GM18909 (cell line): ENCODE results near the gene SF3A1.
A peak's percentile ranks its signal among the peaks of the same experiment; 100 is the strongest.
"Not testable (repeated sequence)": the region's sequence is repeated elsewhere in the genome, so short reads cannot be mapped to it uniquely, and the experiment has no call there.

ENCODE experiments used
- ATAC-seq: cut with Tn5 transposase; IDR thresholded peaks from one replicate; pipeline ENCODE4 v1.9.1; 2021; ENCODE audit warnings: mild to moderate bottlenecking; ENCODE audit not compliant: unreplicated experiment, poor library complexity

SF3A1 gene, protein sequence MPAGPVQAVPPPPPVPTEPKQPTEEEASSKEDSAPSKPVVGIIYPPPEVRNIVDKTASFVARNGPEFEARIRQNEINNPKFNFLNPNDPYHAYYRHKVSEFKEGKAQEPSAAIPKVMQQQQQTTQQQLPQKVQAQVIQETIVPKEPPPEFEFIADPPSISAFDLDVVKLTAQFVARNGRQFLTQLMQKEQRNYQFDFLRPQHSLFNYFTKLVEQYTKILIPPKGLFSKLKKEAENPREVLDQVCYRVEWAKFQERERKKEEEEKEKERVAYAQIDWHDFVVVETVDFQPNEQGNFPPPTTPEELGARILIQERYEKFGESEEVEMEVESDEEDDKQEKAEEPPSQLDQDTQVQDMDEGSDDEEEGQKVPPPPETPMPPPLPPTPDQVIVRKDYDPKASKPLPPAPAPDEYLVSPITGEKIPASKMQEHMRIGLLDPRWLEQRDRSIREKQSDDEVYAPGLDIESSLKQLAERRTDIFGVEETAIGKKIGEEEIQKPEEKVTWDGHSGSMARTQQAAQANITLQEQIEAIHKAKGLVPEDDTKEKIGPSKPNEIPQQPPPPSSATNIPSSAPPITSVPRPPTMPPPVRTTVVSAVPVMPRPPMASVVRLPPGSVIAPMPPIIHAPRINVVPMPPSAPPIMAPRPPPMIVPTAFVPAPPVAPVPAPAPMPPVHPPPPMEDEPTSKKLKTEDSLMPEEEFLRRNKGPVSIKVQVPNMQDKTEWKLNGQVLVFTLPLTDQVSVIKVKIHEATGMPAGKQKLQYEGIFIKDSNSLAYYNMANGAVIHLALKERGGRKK

DNA sequence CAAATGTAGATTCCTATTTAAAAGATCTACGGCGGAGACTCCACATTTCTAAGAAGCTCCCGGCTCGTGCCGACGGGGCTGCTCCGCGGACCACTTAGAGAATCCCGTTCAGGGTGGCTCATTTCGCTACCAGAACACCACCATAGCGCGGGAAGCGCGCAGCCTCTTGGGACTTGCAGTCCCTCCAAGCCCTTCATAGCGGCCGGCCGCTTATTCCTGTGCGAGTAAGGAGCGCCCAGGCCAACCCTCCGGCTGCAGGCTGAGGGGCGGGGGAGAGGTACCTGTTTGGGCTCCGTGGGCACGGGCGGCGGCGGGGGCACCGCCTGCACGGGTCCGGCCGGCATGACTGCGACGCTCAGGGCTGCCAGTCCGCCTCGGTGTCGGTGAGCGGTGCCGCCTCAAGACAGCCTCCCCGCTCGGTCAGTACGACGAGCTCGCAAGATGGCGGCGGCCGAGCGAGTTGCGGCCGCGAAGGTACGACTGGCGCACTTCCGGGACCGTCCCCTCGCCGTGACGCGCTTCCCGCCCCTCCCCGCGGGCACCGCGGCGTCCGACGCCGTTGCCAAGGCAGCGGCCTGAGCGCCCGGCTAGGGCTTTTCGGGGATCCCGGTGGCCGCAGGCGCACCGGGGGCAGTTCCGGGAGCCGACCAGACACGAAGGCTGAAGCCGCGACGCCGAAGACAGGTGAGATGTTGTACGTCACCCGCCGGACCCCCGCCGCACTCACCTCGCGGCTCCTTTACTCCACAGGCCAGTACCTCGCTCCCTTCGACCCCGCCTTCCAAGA, at the start of gene SF3A1, which contains the start of gene CCDC157:
SF3A1 (minus strand) TSS at position 446 of the 787 bp plus-strand sequence; CDS start at position 344, 102 bp downstream.
CCDC157 (plus strand) TSS at position 559 of the 787 bp plus-strand sequence. CDS start 8,994 bp downstream, outside the sequence.
- peak; percentile 89 for ATAC-seq

DNA sequence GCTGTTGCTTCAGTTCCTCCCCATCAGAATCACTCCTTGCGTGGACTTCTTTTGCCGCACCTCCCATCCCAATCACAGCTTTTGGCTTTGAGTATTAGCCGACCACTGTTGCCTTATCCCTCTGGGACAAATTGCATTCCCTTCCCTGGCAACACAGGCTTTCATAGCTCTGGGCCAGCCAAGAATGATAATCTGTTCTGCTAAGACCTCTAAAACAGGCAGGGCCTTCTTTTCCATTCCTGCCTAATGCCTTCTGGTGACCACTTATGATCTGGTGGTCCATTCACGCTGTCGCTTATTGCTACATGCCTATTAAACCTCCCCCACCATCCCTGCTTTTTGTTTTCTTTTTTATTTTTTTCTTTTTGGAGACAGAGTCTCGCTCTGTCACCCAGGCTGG, 49.7 kb upstream of the SF3A1 start:
- ATAC-seq: no peak

DNA sequence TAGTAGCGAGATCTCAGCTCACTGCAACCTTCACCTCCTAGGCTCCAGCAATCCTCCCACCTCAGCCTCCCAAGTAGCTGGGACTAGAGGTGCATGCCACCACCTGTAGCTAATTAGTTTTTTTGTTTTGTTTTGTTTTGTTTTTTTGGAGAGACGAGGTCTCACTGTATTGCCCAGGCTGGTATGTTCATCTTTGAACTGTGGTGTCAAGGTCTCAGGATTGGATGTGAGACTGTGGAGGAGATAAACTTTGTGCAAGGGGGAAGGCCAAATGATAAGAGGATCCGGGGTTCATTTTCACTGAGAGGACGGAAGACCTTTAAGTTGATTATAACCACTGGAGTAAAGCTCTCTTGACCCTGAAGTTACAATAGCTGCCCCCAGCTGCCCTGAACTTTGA, 49.0 kb upstream of the SF3A1 start:
- no peak for ATAC-seq

DNA sequence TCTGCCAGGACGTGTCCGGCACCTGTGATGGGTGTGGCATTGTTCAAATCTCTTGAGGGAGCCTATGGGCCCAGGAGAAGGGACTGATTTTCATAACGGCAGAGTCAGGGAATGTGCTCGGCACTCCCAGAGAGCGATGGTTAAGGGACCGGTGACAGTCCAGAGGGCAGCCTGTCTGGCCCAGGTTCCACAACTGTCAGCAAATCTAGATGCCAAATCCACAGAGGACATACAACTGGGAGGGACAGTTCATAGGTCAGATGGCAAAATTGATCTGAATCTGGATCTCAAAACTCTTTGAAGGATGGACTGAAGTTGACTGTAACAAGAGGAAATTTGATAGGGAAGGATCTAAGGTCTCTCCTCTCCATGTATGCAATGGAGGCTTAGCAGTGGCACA, 47.6 kb upstream of the SF3A1 start:
- ATAC-seq: no peak

DNA sequence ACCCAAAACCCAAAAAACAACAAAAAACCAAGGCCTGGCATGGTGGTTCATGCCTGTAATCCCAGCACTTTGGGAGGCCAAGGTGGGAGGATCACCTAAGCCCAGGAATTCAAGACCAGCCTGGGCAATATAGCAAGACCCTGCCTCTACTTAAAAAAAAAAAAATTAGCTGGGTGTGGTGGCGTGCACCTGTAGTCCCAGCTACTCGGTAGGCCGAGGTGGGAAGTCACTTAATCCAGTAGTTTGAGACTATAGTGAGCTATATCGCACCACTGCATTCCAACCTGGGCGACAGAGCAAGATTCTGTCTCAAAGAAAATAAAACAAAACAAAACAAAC, 46.0 kb upstream of the SF3A1 start:
- not testable (repeated sequence) for ATAC-seq

DNA sequence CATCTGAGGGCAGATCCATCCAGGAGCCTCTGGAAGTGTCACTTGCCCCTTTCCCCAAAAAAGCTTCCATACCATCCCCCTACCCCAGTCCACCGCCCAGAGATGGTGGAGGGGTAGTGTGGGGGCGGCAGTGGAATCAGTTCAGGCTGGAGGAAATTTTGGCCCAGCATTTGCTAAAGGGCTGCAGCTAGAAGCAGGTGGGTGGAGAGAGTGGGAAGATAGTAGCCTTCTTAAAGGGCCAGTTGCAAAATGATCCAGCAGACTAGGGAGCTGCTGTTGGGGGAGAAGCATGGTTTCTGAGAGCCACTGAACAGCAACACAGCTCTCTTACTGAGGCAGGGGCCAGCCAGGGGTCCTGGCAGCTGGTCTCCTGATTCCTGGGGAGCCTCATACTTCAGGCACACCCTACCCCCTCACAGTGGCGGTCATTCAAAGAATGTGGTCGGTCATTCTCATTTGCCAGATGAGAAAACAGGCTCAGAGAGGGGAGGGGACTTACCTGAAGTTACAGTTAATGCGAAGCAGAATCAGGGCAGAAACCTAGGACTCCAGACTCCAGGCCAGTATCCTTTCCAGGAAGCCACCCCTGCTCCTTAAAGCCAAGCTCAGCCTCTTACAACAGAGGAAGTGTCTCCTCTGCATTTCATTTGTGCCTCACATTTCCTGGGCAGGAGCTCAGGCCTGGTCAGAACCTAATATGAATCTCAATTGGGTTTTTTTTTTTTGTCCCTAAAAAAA, 45.5 kb upstream of the SF3A1 start:
- no peak for ATAC-seq

DNA sequence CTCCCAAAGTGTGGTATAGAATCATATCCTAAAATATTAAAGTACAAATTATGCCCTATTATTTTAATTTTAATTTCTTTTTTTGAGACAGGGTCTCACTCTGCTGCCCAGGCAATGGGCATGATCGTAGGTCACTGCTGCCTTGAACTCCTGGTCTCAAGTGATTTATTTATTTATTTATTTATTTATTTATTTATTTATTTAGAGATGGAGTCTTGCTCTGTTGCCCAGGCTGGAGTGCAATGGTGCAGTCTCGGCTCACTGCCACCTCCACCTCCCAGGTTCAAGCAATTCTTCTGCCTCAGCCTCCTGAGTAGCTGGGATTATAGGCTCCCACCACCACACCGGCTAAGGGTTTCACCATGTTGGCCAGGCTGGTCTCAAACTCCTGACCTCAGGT, 44.3 kb upstream of the SF3A1 start:
- not testable (repeated sequence) for ATAC-seq

DNA sequence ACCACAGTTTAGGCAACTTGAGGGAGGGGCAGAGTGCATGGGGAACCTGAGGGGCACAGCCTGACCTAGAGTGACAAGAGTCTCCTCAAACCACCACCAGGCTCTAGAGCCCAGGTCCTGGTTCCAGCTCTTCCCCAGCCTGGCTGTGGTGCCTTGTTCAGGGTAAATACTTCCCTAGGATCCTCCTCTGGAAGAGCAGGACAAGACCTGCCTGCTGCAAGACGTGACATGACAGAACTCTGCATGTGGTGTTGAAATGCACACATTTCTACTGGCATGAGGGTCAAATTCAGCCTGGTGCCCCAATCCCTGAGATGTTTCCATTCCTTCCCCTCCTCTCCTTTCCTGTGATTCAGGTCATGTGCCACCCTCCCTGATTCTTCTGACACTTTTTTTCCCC, 43.5 kb upstream of the SF3A1 start:
- ATAC-seq: no peak

DNA sequence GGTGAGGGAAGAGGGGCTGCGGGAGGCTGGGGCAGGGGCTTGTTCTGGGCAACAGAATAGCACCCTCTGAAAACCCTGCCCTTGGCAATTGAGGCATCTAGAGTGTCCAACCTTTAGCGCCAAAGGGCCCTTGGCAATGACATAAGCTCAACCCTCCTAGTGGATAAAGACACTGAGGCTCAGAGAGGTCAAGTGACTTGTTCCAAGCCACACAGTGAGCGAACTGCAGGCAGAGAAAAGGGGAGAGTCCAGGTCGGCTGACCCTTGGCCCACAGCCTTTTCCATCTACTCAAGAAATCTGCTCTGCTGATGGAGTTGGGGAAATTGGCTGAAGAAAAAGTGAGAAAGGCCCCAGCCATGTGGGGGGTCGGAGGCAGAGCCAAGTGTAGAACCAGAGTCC, 43.0 kb upstream of the SF3A1 start:
- no peak for ATAC-seq

DNA sequence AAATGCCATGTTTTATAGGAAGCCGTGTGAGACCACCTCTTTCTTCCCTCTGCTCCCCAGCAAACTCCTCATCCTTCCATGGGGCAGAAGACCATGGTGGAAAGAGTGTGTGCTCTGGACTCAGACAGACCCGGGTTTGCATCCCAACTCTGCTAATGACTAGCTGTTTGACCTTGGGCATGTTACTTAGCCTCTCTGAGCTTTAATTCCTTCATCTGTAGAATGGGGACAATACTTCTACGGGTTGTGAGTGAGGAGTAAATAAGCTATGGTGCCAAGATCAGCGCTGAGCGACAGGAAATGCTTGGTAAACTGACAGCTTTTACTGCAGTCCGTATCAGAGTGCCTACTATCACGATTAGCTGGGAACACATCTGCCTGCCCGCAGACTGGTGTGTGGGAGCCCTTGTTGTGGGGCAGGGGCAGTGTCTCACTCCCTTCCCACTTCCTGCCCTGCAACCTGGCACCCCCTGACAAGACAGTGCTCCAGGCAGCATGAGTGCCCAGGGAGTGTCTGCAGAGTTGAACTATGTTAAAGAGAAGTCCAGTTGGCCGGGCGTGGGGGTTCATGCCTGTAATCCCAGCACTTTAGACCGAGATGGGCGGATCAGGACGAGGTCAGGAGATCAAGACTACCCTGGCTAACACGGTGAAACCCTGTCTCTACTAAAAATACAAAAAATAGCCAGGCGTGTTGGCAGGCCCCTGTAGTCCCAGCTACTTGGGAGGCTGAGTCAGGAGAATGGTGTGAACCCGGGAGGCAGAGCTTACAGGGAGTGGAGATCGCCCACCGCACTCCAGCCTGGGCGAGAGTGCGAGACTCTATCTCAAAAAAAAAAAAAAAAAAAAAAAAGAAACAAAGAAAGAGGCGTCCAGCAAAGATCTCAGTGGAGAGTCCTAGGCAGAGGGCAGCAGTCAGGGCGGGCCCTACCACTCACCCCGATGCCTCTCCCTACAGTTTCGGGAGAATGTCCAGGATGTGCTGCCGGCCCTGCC, 42.3 kb upstream of the SF3A1 start:
- ATAC-seq: no peak

DNA sequence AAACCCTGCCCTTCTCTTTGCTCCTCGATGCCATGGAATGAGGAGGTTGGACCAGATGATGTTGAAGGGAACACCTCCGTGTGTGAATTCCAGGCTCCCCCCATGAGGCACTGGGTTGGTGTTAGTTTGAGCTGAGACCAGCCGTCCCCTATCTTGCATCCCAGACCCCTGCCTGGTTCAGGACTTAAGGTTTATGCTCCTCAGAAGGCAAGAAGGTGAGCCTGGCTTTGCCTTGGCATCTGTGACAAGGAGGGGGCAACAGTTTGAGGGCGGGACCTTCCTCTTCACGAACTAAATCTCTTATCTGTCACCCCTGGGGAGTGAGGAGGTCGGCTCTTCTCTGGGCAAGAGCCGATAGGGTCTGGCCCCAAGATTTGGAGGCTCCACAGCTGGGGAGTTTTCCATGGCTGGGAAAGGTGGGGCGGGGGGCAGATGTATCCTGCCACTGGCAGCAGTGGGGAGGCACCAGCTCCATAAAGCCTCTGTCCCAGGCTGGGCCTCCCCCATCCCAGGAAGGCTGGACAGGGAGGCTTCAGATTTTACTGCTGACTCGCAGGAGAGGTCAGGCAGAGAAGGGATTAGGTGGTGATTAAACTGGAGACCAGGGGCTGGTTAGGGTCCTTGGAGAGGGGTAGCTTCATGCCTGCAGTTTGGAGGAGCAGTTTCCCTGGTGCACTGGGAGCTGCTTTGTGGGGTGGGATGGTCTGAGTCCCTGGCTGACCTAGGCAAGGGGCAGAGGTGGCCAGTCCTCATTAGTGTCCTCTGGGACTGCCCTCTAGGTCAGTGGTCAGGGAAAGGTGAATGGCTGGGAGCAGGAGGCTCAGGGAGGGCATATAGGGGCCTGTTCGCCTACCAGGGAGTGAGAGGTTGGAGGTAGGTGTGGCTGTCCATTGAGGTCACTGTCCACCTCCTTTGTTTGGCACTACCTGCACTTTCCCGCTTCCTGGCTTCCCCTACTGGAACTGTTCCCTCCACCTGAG, 41.3 kb upstream of the SF3A1 start:
- ATAC-seq: no peak

DNA sequence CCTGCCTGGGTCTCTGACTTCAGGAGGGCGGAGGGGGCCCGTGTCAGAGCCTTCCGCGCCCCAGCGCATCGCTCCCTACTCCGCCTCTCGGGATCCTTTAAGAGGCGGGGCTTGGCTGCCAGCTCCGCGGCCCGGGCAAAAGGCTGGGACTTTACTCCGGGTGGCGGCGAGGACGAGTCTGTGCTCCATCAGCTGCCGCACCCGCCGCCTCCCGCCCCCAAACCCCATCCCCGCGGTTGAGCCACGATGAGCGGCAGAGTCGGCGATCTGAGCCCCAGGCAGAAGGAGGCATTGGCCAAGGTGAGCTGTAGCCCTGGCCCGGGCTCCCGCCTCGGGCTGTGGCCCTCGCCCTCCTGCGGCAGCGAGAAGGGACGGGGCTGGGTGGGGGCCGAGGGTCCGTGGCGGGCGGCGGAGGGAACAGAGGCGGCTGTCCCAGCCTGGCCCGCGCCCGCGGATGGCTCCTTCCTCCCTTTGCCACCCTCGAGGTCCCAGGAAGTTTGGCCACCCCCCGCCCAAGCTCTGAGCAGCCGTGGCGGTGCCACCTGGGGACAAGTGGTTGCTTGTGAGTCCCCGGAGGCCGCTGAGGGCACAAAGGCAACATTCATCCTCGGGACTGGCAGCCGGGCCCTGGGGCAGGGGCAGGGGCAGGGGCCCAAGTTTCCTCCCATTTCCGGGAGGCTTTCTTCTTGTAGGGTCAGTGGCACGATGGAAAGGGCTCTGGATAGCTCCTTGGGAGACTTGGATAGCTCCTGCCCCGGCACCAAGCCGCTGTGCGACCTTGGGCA, 40.4 kb upstream of the SF3A1 start, which contains the start of gene SEC14L2:
SEC14L2 (plus strand) TSS at position 148 of the 785 bp plus-strand sequence; CDS start at position 247, 99 bp downstream.
- ATAC-seq: no peak

DNA sequence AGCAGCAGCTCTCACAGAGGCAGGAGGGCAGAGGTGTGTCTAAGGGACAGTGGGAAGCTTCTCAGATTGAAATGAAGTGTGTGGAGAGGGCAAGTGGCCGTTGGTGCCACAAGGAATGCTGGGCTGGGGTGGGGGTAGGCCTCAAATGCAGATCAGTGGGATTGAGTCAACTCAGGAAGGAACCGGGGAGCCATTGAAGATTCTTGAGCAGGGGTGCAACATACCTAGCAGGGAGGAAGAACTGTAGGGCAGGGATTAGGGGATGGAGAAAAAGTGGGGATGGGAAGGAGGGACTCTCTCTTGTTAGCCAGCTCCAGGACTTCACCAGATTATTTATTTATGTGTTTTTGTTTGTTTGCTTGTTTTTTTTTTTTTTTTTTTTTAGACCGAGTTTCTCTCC, 37.2 kb upstream of the SF3A1 start:
- ATAC-seq: no peak

DNA sequence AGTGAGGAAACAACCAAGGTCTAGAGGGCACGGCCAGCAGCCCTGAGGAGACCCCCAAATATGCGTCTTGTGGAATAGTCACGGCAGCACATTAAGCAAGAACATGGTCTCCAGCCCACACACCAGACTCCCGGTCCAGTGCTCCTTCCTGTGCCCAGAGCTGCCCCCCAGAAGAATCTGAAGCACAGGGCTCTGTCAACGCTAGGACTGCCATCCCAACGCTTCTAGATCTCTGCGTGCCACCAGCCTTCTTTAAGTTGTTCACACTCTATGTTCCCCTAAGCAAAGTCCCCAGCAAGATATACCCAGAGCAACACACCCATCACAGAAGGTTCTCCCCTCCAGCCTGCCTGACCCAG, 36.6 kb upstream of the SF3A1 start:
- no peak for ATAC-seq

DNA sequence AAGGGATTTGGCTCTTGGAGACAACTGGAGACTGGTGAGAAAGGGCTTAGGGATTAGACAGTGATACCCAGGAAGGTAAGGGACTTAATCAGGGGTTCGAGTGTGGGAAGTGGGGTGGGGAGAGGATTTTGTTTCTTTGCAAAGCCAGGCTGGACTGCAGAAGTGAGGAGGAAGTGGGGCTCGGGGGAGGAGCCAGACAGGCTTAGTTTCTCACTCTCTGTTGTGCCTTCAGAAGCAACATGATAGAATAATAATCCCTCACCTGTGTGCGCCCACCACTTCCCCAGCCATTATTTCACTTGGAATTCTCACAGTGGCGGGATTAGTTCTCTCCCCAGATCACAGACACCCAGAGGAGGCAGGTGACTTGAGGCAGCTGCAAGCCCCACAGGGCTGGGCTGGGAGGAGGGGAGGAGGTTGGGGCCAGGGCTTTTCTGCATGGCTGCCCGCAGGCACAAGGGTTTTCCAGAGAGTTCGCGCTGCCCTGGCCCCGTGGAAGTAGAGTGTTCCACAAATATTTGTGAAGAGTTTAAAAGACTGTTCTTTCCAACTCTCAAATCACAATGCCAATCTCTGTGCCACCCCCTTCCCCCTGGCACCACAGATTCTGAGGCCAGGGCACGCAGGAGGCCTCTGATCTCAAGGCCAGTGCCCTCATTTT, 36.1 kb upstream of the SF3A1 start:
- no peak for ATAC-seq

DNA sequence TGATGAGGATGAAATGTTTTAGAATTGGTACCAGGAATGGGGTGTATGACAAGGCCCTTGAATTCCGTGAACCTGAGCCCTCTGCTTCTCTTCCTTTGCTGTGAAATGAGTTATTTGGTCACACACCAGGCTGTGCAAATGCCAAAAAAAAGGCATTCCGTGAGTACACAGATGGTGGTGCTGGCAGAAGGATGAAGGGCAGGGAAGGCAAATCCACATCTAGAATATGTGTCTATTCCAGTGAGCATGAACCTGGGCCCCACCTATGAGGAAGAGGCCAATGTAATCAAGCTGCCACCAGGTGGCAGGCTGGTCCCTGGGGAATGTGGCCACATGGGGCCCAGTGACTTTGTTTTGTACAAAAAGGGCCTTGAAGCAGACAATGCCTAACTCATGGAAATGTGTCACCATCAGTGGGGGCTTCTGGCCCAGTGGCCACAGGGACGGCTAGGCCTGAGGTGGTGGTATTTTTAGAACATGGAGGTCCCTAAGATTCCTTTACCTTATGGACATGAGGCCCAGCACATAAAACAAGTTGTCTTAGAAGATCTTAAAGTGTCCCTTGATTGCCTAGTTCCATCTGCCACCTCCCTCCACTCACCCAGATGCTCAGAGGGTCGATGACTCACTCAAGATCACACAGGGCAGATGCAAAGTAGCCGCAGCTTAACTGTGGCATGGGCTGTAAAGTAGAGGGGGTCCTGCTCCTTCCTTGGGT, 34.4 kb upstream of the SF3A1 start:
- no peak for ATAC-seq
